SU-DHL-6 (cell line): ENCODE results near the gene ZHX3.
"Not testable (repeated sequence)": the region's sequence is repeated elsewhere in the genome, so short reads cannot be mapped to it uniquely, and the experiment has no call there.

ENCODE experiments used
- CTCF ChIP-seq: fragments of 200-600 bp; sonication (generic); IDR thresholded peaks from one replicate; pipeline ENCODE4 v1.5.1; 2017; ENCODE audit warnings: antibody characterized with exemption, mild to moderate bottlenecking, low read length, moderate library complexity; ENCODE audit not compliant: insufficient read depth, poor library complexity, severe bottlenecking
- EZH2phosphoT487 ChIP-seq: fragments of 200-600 bp; sonication (generic), shearing (Covaris generic); conservative IDR thresholded peaks from 2 replicates; pipeline ENCODE4 v1.6.1; 2018; ENCODE audit warnings: mild to moderate bottlenecking, antibody characterized with exemption, low read length, moderate library complexity, mixed read lengths

GRCh38 chr20:41236818-41237217 lies 80.7 kb downstream of the ZHX3 start:
- TF ChIP-seq EZH2phosphoT487, CTCF: not testable (repeated sequence)
